ENCODE data around the gene EP400.
"Not testable (repeated sequence)": the region's sequence is repeated elsewhere in the genome, so short reads cannot be mapped to it uniquely, and the experiment has no call there.

Gene EP400

GRCh38 chr12:132049442-132049841 is 99.7 kb downstream of the EP400 start:
- no peak for DNase-seq

DNA sequence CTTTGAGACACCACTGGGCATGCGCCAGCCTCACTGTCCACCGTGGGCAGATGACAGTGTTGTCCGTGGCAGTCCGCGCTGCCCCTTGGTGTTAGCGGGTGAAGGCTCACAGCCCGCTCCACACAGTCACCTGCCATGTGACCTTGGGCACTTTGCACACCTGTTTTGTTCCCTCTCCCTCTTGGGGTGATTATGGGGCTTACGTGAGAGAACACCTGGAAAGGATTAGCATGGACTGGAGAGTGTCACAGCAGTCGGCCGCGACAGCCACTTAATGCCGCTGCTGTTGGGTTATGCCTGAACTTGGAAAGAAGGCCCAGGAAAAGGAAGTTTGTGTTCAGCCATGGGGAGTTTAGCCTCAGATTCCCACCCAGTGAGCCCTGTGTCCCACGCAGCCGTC is 100.1 kb downstream of the EP400 start:
- DNase-seq = no peak

GRCh38 chr12:132051718-132052117 is 102.0 kb downstream of the EP400 start:
- not testable (repeated sequence) for DNase-seq

DNA sequence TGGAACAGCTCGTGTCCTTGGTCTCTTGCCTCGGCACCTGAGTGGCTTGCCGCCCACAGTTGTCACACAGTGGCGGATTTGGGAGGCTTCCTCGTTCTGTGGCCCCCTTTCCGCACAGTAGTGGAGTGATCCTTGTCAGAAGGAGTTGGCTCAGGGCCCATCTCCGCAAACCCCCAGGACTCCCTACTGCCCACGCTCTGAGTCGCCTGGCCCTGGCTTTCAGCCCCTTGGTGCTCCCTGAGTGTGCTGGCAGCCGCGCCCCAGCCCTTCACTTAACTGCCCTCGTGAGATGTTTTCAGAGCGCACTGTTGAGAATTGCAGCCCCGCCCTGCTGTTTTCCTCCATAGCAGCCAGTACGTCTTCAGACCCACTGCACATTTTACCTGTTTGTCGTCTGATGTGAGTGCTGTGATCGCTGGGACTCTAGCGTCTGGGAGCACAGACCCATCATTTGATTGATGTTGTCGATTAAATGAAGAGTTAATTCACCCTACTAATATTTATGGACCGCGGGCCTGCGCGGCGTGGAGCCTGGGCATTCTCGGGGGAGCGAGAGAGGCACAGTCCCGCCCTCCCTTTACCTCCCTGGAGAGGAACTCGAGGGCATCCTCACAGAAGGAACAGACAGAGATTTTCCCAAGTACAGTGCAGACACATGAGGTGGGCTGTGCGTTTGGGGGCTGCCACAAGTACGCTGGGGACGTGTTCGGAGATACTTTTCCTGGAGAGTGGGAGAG is 102.6 kb downstream of the EP400 start:
- no peak for DNase-seq

DNA sequence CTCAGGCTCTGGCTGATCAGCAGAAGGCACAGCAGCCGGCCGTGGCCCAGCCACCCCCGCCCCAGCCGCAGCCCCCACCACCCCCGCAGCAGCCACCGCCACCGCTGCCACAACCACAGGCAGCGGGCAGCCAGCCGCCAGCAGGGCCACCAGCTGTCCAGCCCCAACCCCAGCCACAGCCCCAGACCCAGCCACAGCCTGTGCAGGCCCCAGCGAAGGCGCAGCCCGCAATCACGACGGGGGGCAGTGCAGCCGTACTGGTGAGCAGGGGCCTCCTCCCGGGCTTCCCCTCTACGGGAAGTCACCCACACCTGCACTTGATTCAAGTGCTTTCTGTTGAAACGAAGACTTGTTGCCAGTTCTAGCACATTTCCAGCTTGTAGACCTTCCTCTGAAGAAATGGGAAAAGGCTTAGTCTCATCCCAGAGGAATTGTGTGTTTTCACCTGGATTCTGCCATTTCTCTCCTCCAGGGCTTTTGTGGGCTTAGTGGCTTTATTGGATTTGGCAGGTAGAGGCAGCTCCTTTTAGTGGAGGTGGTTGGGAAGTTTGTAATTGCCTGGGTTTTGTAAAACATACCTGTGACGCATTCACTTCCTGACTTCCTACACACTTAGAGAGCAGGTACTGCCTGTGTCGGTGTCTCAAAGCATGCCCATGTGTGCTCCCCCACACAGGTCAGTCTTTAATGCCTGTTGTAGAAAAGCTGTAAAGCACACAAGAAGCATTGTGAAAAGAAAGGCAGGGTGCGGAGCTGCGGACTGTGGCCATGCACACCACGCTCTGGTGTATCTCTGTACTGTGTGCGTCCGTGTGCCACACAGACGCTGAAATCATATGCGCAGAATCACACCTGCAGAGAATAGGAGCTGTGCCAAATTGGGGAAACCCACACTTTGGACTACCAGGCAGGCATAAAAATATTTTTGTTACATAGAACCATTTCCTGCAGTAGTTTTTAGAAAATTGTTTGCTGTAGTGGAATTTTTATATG is 103.9 kb downstream of the EP400 start:
- no peak for DNase-seq

DNA sequence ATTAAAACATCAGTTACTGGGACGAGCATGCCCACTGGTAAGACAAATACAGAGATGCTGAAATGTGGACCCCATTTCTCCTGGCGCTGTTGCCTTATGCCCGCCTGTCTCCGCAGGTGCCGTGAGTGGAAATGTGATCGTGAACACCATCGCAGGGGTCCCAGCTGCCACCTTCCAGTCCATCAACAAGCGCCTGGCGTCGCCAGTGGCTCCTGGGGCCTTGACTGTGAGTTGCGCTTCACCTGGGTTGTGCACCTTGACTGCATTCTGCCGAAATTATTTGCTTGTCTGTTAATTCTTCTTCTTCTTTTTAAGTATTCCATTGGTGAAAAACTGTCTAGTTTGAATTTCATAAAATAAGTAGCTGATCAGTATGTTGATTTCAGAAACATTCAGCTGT is 105.2 kb downstream of the EP400 start:
- DNase-seq = no peak

DNA sequence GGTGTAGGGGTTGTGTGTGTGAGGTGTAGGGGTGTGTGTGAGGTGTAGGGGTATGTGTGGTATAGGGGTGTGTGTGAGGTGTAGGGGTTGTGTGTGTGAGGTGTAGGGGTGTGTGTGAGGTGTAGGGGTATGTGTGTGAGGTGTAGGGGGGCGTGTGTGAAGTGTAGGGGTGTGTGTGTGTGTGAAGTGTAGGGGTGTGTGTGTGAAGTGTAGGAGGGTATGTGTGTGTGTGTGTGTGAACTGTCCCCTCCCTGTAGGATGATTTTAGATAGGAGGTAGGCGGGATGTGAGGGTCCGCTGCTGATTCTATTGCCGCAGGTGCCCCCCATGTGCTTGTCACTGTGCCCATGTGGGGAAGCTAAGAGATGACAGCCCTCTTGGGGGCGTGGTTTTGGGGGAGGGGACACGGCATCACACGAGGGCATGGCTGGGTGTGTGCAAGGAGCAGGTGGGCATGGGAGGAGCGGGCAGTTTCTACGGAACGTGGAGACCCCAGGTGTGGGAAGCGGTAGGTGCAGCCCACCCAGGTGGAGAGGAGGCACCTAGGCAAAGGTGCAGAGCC is 105.9 kb downstream of the EP400 start:
- no peak for DNase-seq

DNA sequence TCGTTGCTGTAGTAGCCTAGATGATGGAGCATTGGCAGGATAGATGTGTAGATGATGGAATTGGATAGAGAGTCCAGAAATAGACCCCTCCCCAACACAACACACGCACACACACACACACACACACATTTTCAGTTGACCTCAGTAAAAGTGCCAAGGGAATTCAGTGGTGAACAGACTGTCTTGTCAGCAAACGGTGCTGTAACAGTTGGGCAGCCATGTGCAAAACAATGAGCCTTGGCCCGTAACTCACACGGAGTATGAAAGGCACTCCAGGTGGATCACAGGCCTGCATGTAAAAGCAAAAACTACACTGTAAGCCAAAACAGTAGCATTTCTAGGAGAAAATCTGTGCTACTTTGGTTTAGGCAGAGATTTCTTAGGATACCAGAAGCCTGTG is 106.6 kb downstream of the EP400 start:
- no peak for DNase-seq

DNA sequence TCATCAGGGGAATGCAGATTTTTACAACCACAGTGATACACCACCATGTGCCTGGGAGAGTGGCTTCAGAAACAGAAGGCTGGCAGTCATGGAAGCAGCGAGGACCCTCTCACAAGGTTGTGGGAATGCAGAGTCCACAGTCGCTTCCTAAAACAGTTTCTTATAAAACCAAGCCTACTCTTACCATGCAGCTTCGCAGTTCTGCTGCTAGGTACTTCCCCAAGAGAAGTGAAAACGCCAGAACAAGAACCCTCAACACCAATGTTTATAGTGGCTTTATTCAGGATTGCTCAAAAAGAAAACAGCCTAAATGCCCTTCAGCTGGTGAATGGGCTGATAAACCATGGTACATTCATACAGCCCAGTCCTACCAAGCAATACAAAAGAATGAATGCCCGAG is 107.2 kb downstream of the EP400 start:
- no peak for DNase-seq

DNA sequence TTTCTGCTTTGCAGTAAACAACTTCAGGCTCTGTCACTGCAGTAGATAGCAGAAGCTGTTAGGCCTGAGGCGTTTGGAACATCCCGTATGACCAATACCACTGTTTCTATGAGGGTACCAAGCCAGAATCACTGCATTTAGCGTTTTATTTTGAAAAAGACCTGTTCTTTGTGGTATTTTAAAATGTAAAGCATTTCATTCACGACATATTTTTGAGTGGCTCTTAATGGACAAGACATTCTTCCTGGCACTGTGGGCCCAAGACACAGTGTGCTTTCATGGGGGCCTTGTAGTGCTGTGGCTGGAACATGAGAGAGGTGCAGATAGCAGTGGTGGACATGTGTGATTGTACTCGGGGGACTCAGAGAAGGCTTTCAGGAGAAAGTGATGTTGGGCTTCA is 107.9 kb downstream of the EP400 start:
- no peak for DNase-seq

DNA sequence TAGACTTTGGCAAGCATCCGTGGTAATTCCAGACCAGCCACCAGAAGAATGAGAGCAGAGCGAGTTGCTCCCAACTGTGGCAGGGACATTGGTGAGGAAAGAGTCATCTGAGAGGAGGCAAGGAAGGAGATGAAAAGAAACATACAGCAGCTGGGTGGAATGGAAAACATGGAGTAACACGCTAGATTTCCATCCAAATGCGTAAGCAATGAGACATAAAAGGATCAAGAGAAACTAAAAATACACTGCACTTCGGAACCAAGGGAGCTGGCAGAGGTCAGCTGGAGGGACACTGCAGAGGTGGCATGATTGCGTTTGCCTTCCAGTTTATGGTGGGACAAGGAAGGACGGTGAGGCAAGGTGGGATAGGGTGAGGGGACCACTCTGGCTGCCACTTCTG is 111.5 kb downstream of the EP400 start:
- DNase-seq = no peak

GRCh38 chr12:132061641-132062430 is 112.1 kb downstream of the EP400 start:
- DNase-seq = no peak

DNA sequence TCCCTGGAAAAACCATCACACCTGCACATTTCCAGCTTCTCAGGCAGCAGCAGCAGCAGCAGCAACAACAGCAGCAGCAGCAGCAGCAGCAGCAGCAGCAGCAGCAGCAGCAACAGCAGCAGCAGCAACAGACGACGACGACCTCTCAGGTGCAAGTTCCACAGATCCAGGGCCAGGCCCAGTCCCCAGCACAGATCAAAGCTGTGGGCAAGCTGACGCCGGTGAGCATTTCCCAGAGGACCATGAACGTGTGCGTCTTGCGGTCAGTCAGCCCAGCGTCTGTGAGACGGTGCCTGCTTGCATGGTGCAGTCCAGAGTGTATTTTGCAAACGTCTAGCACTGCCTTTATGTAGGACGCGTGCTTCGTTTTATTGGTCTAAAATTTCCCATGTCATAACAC is 112.7 kb downstream of the EP400 start:
- no peak for DNase-seq

- DNase-seq = no peak
These were observed 113.7 kb downstream of the EP400 start for GRCh38 chr12:132063491-132063890.

DNA sequence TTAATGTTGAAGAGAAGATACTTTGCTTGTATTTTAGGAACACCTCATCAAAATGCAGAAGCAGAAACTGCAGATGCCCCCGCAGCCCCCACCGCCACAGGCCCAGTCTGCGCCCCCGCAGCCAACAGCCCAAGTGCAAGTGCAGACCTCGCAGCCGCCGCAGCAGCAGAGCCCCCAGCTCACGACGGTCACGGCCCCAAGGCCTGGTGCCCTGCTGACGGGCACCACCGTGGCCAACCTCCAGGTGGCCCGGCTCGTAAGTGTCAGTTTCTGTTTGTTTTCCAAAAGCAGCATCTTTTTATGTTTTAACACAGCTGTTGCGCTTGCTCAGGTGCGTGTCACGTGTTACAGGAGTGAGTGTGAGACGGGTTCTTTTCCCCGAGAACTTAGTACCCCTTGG is 114.9 kb downstream of the EP400 start:
- DNase-seq = no peak

GRCh38 chr12:132065203-132065602 is 115.5 kb downstream of the EP400 start:
- DNase-seq = no peak

GRCh38 chr12:132065609-132066344 is 116.0 kb downstream of the EP400 start:
- DNase-seq = no peak

- no peak for DNase-seq
These were observed 116.6 kb downstream of the EP400 start for GRCh38 chr12:132066345-132066685.

GRCh38 chr12:132066749-132067148 is 117.0 kb downstream of the EP400 start:
- DNase-seq = no peak

DNA sequence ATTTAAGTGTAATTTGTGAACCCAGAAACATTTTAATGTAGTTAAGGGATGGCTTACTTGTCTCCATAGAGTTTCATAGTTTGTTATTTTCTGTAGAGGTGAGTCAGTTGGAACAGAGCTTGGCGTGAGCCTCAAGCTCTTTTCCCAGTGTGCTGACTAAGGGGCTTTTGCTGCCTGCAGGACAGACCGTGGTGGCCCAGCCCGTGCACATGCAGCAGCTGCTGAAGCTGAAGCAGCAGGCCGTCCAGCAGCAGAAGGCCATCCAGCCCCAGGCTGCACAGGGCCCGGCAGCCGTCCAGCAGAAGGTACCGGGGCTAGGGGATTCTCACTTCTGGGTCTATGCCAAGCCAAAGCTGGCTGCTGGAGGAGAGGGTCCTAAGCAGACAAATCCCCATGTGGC is 117.4 kb downstream of the EP400 start:
- no peak for DNase-seq

GRCh38 chr12:132068250-132068649 is 118.5 kb downstream of the EP400 start:
- no peak for DNase-seq

- no peak for DNase-seq
These were observed 119.7 kb downstream of the EP400 start for GRCh38 chr12:132069336-132069985.
